SH-SY5Y (cell line): ENCODE results near the gene EID2B.

ENCODE experiments used
- GATA2 ChIP-seq: IDR thresholded peaks from 2 replicates; pipeline ENCODE4 v1.6.1; 2011; ENCODE audit warnings: mild to moderate bottlenecking, low read depth, low read length
- GATA3 ChIP-seq: IDR thresholded peaks from 2 replicates; pipeline ENCODE4 v1.6.1; 2011; ENCODE audit warnings: low read depth, mild to moderate bottlenecking, low read length, moderate library complexity

EID2B gene

DNA sequence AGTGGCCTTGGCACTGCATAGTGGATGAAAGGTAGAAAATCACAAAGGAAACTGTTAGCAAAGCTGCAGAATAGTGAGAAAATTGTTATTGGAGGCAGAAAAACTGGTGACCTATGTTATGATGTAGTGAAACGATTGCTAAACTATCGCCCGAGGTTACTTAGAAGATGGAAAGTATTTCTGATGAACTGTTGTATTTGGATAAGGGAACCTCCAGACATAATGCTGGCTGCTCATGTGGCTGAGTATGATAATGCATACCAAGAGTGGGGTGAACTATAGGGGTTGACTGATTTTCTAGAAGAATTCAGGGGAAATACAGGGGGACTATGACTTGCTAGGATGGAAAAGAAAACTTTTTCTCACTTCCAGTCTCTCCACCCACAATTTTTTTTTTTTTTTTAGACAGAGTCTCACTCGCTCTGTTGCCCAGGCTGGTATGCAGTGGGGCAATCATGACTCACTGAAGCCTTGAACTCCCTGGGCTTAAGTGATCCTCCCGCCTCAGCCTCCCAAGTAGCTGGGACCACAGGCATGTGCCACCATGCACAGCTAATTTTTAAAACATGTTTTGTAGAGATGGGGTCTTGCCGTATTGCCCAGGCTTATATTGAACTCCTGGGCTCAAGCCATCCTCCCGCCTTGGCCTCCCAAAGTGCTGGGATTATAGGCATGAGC is 11.7 kb upstream of the EID2B start:
- TF ChIP-seq GATA3 (no peak), GATA2 (no peak)

- no peak for TF ChIP-seq GATA2
- no peak for TF ChIP-seq GATA3
Observed at GRCh38 chr19:39543477-39543857, 10.8 kb upstream of the EID2B start.

GRCh38 chr19:39542206-39542605 is 9.6 kb upstream of the EID2B start:
- TF ChIP-seq GATA3 (no peak), GATA2 (no peak)

DNA sequence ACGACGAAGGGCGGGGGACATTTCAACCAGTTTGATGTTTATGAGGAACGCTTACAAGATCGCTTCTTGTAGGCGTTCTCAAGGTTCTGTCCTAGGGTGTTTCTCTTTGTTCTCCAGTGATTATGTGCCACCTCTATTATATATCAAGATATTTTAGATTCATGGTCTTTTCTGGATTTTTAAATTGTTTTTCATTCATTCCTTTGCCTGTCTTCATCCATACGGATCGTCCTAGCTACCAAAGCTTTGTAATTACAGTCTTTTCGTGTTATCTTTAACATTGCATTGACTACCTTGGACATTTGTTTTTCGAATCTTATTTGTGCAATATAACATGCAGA is 7.7 kb upstream of the EID2B start:
- TF ChIP-seq GATA3: no peak
- no peak for TF ChIP-seq GATA2

DNA sequence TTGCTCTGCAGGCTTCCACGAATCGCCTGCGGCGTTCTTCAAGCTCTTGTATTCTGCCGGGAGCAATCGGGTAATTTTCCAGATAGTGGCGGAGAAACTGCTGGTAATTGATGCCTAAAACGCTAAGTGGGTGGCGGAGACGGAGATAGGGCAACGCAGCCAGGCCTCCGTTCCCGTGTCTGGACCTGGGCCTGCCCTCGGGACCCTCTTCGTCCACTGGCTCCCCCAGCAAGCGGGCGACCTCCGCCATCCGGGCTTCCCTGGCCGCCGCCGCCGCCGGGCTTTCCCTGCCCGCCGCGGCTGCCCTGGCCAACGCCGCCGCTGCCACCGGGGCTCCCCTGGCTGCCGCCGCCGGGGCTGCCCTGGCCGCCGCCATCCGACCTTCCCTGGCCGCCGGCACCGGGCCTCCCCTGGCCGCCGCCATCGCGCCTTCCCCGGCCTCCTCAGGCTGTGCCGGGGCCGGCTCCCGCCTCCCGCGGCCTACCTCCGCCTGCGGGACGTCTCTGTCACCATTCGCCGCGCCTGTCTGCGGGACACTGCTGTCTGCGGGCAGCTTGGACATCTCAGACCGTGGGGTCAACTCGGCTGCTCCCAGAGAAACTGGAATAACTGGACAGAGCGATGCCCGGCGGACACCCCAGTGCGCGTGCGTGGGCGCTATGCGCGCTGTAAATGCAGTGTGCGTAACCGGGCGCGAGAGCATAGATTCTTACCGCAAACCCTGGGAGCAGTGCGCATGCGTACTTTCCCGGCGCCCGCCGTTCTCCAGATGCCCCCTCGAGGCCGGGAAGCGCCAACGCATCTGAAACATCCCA is 7.1 kb upstream of the EID2B start, which contains the start of gene EID2:
Gene EID2 (minus strand): TSS at position 644 of the 815 bp plus-strand sequence. CDS start 82 bp downstream, at position 562.
- TF ChIP-seq GATA3: no peak
- TF ChIP-seq GATA2: no peak; the same call in 1 of the 2 replicates

- TF ChIP-seq GATA3 (no peak), GATA2 (no peak)
Observed at GRCh38 chr19:39539165-39539517, 6.5 kb upstream of the EID2B start.

DNA sequence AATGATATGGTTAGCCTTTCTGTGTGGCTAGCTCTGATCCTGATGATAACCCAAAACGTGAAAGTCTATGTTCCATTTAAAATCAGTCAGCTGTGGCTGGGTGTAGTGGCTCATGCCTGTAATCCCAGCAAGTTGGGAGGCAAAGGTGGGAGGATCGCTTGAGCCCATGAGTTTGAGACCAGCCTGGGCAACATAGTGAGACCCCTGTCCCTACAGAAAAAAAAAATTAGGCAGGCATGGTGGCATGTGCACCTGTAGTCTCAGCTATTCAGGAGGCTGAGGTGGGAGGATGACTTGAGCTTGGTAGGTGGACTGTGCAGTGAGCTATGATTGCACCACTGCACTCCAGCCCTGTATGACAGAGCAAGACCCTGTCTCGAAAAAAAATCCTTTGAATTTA is 1.1 kb upstream of the EID2B start:
- TF ChIP-seq GATA2 (no peak), GATA3 (no peak)

DNA sequence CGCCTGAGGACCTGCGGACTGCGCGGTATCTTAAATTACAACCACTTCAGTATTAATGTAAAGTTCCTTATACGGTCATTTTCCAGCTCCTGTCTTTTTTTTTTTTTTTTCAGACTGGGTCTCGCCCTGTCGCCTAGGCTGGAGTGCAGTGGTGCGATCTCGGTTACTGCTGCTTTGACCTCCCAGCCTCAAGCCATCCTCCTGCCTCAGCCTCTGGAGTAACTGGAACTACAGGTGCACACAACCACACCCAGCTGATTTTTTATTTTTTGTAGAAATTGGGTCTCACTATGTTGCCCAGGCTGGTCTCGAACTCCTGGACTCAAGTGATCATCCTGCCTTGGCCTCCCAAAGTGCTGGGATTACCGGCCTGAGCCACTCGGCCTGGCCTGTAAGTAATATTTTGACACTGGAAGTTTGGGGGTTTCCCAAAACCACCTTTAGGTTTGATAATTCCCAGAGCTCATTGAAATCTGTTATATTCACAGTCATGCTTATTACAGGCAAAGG is 406 bp upstream of the EID2B start:
- TF ChIP-seq GATA3: no peak
- TF ChIP-seq GATA2: no peak

DNA sequence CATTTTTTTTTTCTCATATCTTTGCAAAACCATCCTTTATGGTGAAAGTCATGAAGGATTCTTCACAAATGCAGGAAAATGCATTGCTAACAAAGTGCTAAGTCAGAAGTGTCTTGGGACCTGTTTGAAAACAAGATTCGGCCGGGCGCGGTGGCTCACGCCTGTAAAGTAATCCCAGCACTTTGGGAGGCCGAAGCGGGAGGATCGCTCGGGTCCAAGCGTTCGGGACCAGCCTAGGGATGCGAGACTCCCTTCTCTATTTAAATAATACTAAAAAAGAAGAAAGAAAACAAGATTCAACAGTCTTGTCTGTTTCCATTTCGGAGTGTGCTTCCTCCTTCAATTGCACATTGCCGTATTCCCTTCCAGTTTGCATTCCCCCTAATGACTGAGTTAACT is 819 bp downstream of the EID2B start:
- TF ChIP-seq GATA2 (no peak), GATA3 (no peak)

- TF ChIP-seq GATA2: no peak
- no peak for TF ChIP-seq GATA3
Observed at GRCh38 chr19:39525205-39525604, 7.4 kb downstream of the EID2B start.

- TF ChIP-seq GATA3 (no peak), GATA2 (no peak)
Observed at GRCh38 chr19:39524495-39524894, 8.2 kb downstream of the EID2B start.

DNA sequence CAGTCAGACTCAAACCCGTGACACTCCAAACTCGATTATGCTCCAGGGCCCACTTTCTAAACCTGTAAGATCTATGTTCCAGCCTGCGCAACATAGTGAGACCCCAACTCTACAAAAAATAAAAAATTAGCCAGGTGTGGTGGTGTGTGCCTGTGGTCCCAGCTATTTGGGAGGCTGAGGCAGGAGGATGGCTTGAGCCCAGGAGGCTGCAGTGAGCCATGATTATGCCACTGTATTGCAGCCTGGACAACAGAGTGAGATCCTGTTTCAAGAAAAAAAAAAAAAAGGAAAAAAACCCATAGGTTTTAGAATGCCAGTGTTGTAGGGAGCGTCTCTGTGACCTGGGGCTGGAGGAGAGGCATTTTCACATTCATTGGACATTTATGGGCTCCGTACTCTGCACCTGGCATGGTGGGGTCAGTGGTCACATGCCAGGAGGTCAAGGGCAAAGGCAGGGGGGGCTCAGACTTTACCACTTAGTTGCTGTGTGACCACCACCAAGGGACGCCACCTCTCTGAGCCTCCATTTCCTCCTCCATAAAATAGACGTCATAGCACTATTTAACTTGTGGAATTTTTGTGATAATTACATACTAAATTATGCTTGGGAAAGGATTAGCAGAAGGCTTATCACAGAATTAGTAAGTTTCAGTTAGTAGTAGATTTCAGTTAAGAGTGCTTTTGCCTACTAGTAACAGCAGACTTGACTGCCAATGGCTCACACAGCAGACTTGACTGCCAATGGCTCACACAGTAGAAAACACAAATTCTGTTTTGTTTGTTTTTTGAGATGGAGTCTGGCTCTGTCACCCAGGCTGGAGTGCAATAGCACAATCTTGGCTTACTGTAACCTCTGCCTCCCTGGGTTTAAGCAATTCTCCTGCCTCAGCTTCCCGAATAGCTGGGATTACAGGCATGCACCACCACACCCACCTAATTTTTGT is 11.8 kb downstream of the EID2B start:
- TF ChIP-seq GATA3 (no peak), GATA2 (no peak)

GRCh38 chr19:39518975-39519374 is 13.7 kb downstream of the EID2B start:
- TF ChIP-seq GATA3 (no peak), GATA2 (no peak)

GRCh38 chr19:39518458-39518857 is 14.2 kb downstream of the EID2B start:
- TF ChIP-seq GATA3: no peak
- TF ChIP-seq GATA2: no peak

DNA sequence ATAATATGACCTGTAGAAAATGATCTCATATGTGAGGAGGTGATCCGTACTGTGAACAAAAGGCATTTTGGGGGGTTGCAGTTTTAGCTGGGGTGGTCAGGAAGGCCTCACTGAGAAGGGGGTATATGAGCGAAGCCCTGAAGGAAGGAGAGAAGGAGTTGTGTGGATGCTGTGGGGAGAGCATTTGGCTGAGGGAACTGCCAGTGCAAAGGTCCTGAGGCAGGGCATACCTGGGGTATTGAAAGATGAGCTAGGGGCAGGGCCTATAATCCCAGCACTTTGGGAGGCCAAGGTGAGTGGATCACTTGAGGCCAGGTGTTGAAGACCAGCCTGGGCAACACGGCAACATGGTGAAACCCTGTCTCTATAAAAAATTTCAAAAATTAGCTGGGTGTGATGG is 15.2 kb downstream of the EID2B start:
- TF ChIP-seq GATA2: no peak
- TF ChIP-seq GATA3: no peak
